Activated CD4-positive, alpha-beta T cell treated with anti-CD3 and anti-CD28 coated beads, Interleukin-10, Interleukin-2, amounts not matched to agents 100 ng/mL and 50 ng/mL, durations not matched to agents 16 hours and 8 hours (primary cell): ENCODE results near the gene HCRTR1.
A peak's percentile ranks its signal among the peaks of the same experiment; 100 is the strongest.

Source experiments
- DNase-seq: peaks from one replicate; pipeline ENCODE4 v3.0.0-alpha.2; 2020

HCRTR1 gene

GRCh38 chr1:31600641-31601040 is 16.8 kb upstream of the HCRTR1 start:
- no peak for DNase-seq

GRCh38 chr1:31602081-31602480 is 15.4 kb upstream of the HCRTR1 start:
- no peak for DNase-seq

- peak; percentile 89 for DNase-seq
Observed at GRCh38 chr1:31605908-31606427, 11.5 kb upstream of the HCRTR1 start.

- no peak for DNase-seq
Observed at GRCh38 chr1:31607360-31607759, 10.1 kb upstream of the HCRTR1 start.

- DNase-seq, result no peak
Observed at GRCh38 chr1:31609514-31610118, 7.9 kb upstream of the HCRTR1 start.

- no peak for DNase-seq
Observed at GRCh38 chr1:31614414-31615005, 3.0 kb upstream of the HCRTR1 start.

GRCh38 chr1:31615414-31615813 is 2.1 kb upstream of the HCRTR1 start:
- DNase-seq, result no peak

GRCh38 chr1:31615939-31616338 is 1.6 kb upstream of the HCRTR1 start:
- no peak for DNase-seq

- peak; percentile 45 for DNase-seq
Observed at GRCh38 chr1:31617916-31618746, 642 bp downstream of the HCRTR1 start.

GRCh38 chr1:31618916-31619846 is 1.7 kb downstream of the HCRTR1 start:
- no peak for DNase-seq

- no peak for DNase-seq
Observed at GRCh38 chr1:31620631-31621497, 3.4 kb downstream of the HCRTR1 start.

GRCh38 chr1:31621498-31621820 is 4.0 kb downstream of the HCRTR1 start:
- no peak for DNase-seq

- DNase-seq, result no peak
Observed at GRCh38 chr1:31621847-31622730, 4.6 kb downstream of the HCRTR1 start.

- DNase-seq, result no peak
Observed at GRCh38 chr1:31623365-31623764, 5.9 kb downstream of the HCRTR1 start.

- peak; percentile 27 for DNase-seq
Observed at GRCh38 chr1:31624309-31624708, 6.8 kb downstream of the HCRTR1 start.

GRCh38 chr1:31624731-31625514 is 7.4 kb downstream of the HCRTR1 start:
- no peak for DNase-seq

GRCh38 chr1:31625561-31626222 is 8.2 kb downstream of the HCRTR1 start:
- no peak for DNase-seq

GRCh38 chr1:31626223-31627207 is 9.0 kb downstream of the HCRTR1 start:
- DNase-seq, result no peak
